Adrenal gland (tissue), 5 donors: ENCODE data around the gene GALNT18.

ENCODE experiments used
- POLR2A ChIP-seq, 2 donors: fragments of 450-650 bp; IDR thresholded peaks; one replicate each; pipeline ENCODE4 v1.6.1; 2017; ENCODE audit warnings: antibody characterized with exemption in 2 of 2, mild to moderate bottlenecking in 2 of 2, moderate library complexity in 1 of 2
- TF ChIP-seq, protein P1 (sequence below), 6 experiments: fragments of 450-650 bp in 4 of 6; fragments of 200-600 bp in 2 of 6; sonication (generic) in 1 of 6; IDR thresholded peaks; 1 replicate in 5 of 6; 2 replicates in 1 of 6; pipeline versions ENCODE4 v1.5.1 to v1.8.0; 2016 to 2021; ENCODE audit warnings: antibody characterized with exemption in 6 of 6, mild to moderate bottlenecking in 2 of 6, moderate library complexity in 1 of 6
- donor health status: DM: no; HTN: no; CAD: no.

DNA sequence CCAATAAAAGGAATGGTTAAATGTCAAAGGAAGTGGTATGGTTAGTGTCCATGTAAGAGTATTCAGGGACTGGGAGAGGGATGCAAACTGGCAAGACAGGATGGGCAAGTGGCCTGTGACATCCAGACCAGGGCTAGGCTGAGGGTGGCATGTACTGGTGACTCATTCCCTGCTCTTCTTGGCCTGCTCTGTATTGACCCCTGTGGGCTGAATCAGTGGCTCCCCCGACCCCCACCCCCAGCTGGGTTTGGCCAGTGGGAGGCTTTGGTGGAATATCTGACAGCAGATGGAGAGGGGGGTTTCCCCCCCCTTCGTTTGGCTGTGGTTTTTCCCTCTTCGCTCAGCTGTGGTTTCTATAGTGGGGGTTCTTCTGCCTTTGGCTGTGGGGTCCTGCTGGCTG is 356.5 kb downstream of the GALNT18 start:
- TF ChIP-seq, protein P1, sequence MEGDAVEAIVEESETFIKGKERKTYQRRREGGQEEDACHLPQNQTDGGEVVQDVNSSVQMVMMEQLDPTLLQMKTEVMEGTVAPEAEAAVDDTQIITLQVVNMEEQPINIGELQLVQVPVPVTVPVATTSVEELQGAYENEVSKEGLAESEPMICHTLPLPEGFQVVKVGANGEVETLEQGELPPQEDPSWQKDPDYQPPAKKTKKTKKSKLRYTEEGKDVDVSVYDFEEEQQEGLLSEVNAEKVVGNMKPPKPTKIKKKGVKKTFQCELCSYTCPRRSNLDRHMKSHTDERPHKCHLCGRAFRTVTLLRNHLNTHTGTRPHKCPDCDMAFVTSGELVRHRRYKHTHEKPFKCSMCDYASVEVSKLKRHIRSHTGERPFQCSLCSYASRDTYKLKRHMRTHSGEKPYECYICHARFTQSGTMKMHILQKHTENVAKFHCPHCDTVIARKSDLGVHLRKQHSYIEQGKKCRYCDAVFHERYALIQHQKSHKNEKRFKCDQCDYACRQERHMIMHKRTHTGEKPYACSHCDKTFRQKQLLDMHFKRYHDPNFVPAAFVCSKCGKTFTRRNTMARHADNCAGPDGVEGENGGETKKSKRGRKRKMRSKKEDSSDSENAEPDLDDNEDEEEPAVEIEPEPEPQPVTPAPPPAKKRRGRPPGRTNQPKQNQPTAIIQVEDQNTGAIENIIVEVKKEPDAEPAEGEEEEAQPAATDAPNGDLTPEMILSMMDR (IDR thresholded peaks at IDR 0.05), result no peak
- no peak for TF ChIP-seq POLR2A (IDR thresholded peaks at IDR 0.05)
